Endothelial cell (in vitro differentiated cells): ENCODE data around the gene DNAJC4. TPM values are rescaled to one million over a fixed set of nuclear protein-coding genes. Genes with fewer than 3 reads are reported as not detected.

ENCODE experiments used
- DNase-seq: peaks from one replicate; pipeline ENCODE4 v3.0.0; 2021; ENCODE audit warnings: low spot score
- H3K27ac Mint-ChIP-seq: one replicate; pipeline ENCODE4 v1.8.0; 2021; ENCODE audit warnings: mixed read lengths, inconsistent platforms; ENCODE audit not compliant: unreplicated experiment
- H3K27me3 Mint-ChIP-seq: one replicate; pipeline ENCODE4 v1.8.0; 2021; ENCODE audit warnings: mild to moderate bottlenecking, moderate library complexity, mixed read lengths, inconsistent platforms; ENCODE audit not compliant: unreplicated experiment
- H3K36me3 Mint-ChIP-seq: one replicate; pipeline ENCODE4 v1.8.0; 2021; ENCODE audit warnings: mild to moderate bottlenecking, low read depth, mixed read lengths, inconsistent platforms; ENCODE audit not compliant: unreplicated experiment
- H3K4me1 Mint-ChIP-seq: one replicate; pipeline ENCODE4 v1.8.0; 2021; ENCODE audit warnings: mild to moderate bottlenecking, mixed read lengths, inconsistent platforms; ENCODE audit not compliant: unreplicated experiment
- H3K4me3 Mint-ChIP-seq: one replicate; pipeline ENCODE4 v1.8.0; 2021; ENCODE audit warnings: mild to moderate bottlenecking, mixed read lengths, inconsistent platforms; ENCODE audit not compliant: unreplicated experiment
- H3K9me3 Mint-ChIP-seq: one replicate; pipeline ENCODE4 v1.8.0; 2021; ENCODE audit warnings: mixed read lengths, inconsistent platforms; ENCODE audit not compliant: unreplicated experiment
- total RNA-seq: library from RNA; stranded (reverse); fragmentation: NEBNext Ultra II Directional; extraction: Animal tissue kit (Norgen Biotek cat#: 25700); gene quantifications from one replicate; pipeline ENCODE4 v1.2.1, GENCODE V29; 2021; ENCODE audit not compliant: unreplicated experiment
- TF ChIP-seq, protein P1 (sequence below): fragments of 200-600 bp; sonication (generic); IDR thresholded peaks from one replicate; pipeline ENCODE4 v1.5.0; 2021; ENCODE audit warnings: antibody characterized with exemption; ENCODE audit not compliant: unreplicated experiment

Gene DNAJC4
- total RNA-seq, 1 donor from 2014 or later, result 38.0 TPM

DNA sequence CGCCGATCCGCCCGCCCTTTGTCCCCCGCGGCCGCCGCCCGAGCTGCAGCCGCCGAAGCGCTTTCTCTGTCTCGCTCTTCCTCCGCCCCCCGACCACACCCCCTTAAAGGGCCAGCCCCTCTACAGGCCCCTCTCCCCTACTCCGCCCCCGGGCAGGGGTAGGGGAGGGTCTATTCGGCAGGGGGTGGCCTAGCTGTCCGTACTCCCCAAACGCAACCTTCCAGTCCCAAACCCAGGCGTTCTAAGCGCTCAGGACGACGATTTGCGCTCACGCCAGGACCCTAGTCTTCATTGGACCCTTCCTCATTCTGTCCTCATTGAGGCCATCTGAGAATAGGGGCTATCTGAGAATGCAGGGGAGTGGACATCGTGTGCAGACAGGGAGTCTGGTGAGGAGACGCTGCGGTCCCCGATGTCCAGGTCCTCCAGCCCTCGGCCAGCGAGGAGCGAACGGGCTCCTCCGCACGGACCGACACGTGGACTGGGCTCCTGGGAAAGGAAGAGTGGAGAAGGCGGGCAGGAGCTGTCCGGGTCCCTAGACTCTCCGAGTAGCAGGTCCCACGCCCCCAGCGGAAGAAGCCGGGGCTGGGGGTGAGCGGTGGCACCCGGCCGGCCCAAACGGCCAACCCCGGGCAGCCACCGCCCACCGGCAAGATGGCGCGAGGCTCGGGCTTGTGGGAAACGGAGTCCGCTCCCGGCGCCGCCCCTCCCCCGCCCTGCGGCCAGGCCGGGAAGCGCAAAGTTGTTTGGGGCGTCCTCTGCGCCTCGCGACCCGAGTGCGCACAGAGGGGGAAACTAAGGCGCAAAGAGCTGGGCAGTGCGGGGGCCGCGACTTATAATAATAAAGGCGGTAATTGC, 16.8 kb downstream of the DNAJC4 start, which contains the start of gene PPP1R14B:
Gene PPP1R14B (minus strand): TSS at position 73 of the 858 bp plus-strand sequence. CDS start 270 bp downstream, outside the sequence.
- H3K4me3 Mint-ChIP-seq, result peak within 1 kb of the TSS; percentile 93
- peaks cover 11% of the 10 kb centered on the region for H3K36me3 Mint-ChIP-seq
- no peaks in the 10 kb centered on the region for H3K9me3 Mint-ChIP-seq
- H3K4me1 Mint-ChIP-seq, result peaks cover 26% of the 10 kb centered on the region
- H3K27me3 Mint-ChIP-seq, result peaks cover 10% of the 10 kb centered on the region
- H3K27ac Mint-ChIP-seq, result peak within 1 kb of the TSS; percentile 85
- peak; percentile 84 for DNase-seq
- TF ChIP-seq, protein P1, sequence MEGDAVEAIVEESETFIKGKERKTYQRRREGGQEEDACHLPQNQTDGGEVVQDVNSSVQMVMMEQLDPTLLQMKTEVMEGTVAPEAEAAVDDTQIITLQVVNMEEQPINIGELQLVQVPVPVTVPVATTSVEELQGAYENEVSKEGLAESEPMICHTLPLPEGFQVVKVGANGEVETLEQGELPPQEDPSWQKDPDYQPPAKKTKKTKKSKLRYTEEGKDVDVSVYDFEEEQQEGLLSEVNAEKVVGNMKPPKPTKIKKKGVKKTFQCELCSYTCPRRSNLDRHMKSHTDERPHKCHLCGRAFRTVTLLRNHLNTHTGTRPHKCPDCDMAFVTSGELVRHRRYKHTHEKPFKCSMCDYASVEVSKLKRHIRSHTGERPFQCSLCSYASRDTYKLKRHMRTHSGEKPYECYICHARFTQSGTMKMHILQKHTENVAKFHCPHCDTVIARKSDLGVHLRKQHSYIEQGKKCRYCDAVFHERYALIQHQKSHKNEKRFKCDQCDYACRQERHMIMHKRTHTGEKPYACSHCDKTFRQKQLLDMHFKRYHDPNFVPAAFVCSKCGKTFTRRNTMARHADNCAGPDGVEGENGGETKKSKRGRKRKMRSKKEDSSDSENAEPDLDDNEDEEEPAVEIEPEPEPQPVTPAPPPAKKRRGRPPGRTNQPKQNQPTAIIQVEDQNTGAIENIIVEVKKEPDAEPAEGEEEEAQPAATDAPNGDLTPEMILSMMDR, result peak; percentile 8

DNA sequence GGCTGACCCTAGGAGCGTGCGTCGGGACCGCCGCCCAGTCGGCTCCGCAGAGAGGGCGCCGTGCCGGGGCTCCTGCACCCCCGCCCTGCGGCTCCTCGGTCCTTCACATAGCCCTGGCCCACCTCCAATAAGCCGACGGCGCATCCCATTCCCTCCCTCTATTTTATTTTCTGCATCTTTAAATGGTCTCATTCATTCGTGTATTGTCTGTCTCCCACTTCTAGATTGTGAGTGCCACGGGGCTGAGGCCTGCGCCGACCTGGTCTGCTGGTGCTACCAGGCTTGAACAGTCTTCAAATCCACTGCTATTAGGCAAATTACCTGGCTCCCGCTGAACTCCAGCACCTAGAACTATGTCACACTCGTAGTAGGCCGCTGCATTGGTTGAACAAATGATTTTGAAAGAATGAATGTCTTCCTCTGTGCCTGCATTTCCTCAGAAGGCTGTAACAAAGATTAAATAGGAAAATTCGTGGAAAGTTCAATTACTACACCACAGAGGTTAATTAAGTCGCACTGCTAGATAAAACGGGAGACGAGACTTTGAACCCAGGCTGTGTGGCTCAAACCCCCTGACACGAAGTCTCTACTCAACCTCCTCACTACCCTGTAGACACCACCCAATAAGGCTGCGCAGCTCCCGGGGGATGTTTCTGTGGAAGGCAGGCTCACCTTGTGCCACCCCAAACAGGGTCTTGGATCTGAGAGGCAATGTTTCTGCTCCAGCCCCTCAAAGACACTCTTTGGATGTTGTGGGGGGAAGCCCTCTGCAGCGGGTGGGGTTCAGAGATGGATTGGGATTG, 17.6 kb downstream of the DNAJC4 start:
- peaks cover 7% of the 10 kb centered on the region for H3K27me3 Mint-ChIP-seq
- TF ChIP-seq, protein P1, result no peak
- peaks cover 11% of the 10 kb centered on the region for H3K36me3 Mint-ChIP-seq
- no peak for DNase-seq
- H3K27ac Mint-ChIP-seq, result peak overlapping the region; percentile 85
- no peaks in the 10 kb centered on the region for H3K9me3 Mint-ChIP-seq
- H3K4me3 Mint-ChIP-seq, result peak overlapping the region; percentile 86
- H3K4me1 Mint-ChIP-seq, result peaks cover 26% of the 10 kb centered on the region

DNA sequence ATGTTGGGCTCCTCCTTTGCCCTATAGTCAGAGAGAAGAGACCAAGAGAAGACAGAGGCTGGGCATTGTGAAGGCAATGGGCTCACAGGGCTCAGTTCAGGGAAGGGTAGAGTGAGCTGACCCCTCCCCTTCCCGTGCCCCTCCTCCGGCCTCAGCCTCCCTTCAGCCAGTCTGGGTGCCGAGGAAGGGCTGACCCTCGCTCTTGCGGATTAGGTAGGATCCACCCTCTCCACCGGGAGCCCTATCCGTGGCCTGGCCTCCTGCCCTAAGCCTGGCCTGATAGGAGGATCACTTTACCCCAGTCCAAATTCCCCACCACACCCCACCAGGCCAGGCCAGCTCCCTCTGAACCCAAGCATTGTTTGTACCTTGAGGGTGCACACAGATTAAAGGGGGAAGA, 18.2 kb downstream of the DNAJC4 start:
- Mint-ChIP-seq H3K4me1 (peaks cover 26% of the 10 kb centered on the region), H3K27ac (peak overlapping the region; percentile 36), H3K27me3 (peaks cover 6% of the 10 kb centered on the region), H3K9me3 (no peaks in the 10 kb centered on the region), H3K4me3 (peak overlapping the region; percentile 86), H3K36me3 (peaks cover 7% of the 10 kb centered on the region)
- no peak for DNase-seq
- TF ChIP-seq, protein P1, result no peak

DNA sequence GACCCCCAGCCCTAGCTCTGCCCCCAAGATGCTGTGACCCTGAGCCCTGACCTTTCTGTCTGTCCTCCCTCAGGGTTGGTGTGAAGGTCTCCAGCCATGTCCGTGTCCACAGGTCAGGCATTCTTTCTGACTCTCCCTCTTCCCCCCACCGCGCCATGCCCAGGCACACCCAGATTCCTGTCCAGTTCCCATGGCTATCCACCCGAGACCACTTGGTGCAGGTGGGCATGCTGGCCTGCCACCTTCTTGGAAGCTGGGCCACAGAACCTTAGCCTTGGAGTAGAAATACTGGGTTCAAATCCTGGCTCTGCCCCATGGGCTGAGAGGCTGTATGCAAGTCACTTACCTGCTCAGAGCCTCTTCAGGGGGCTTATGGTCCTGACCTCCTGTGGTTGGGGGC, 18.7 kb downstream of the DNAJC4 start:
- Mint-ChIP-seq H3K36me3 (peaks cover 4% of the 10 kb centered on the region), H3K27ac (peak overlapping the region; percentile 36), H3K4me3 (no peak overlapping the region)

More for the DNA sequence above, 18.7 kb downstream of the DNAJC4 start:
- Mint-ChIP-seq H3K4me1 (peaks cover 31% of the 10 kb centered on the region), H3K9me3 (no peaks in the 10 kb centered on the region), H3K27me3 (peaks cover 10% of the 10 kb centered on the region)
- TF ChIP-seq, protein P1, result no peak
- DNase-seq, result no peak
